Cardiac fibroblast (primary cell): ENCODE measurements around the gene TMEM178B.

Source experiments
- DNase-seq, 2 donors: peaks; one replicate each; pipeline versions ENCODE4 v3.0.0 to v3.0.0-alpha.2; 2010; ENCODE audit warnings: low read depth in 2 of 2
- H3K4me3 ChIP-seq, 2 donors: replicated peaks in 1 of 2; 1 replicate in 1 of 2; 2 replicates in 1 of 2; pipeline ENCODE4 v1.5.1; 2011; ENCODE audit warnings: low read depth in 2 of 2, low read length in 2 of 2, mild to moderate bottlenecking in 2 of 2, moderate library complexity in 1 of 2
- CTCF ChIP-seq: IDR thresholded peaks from one replicate; pipeline ENCODE4 v1.5.1; 2011; ENCODE audit warnings: low read depth, mild to moderate bottlenecking, low read length, inconsistent platforms

TMEM178B gene

GRCh38 chr7:141444961-141445360, 371.1 kb downstream of the TMEM178B start:
- no peak overlapping the region for H3K4me3 ChIP-seq
- no peak for TF ChIP-seq CTCF
- DNase-seq = no peak

- no peak overlapping the region for H3K4me3 ChIP-seq
- no peak for TF ChIP-seq CTCF
- no peak for DNase-seq
These were observed 377.4 kb downstream of the TMEM178B start for GRCh38 chr7:141451232-141451631.

- DNase-seq = no peak
- no peak for TF ChIP-seq CTCF
- no peak overlapping the region for H3K4me3 ChIP-seq
These were observed 379.0 kb downstream of the TMEM178B start for GRCh38 chr7:141452911-141453310.

- no peak for DNase-seq
- TF ChIP-seq CTCF = no peak
- H3K4me3 ChIP-seq = no peak overlapping the region
These were observed 380.5 kb downstream of the TMEM178B start for GRCh38 chr7:141454338-141454737.

- no peak for TF ChIP-seq CTCF
- DNase-seq = no peak
- H3K4me3 ChIP-seq = no peak overlapping the region
These were observed 381.9 kb downstream of the TMEM178B start for GRCh38 chr7:141455723-141456122.

- TF ChIP-seq CTCF = no peak
- DNase-seq = peak in 1 of 2 donors; percentile 32
- no peak overlapping the region for H3K4me3 ChIP-seq
These were observed 382.4 kb downstream of the TMEM178B start for GRCh38 chr7:141456298-141456697.

- no peak overlapping the region for H3K4me3 ChIP-seq
- no peak for TF ChIP-seq CTCF
- no peak for DNase-seq
These were observed 382.8 kb downstream of the TMEM178B start for GRCh38 chr7:141456711-141457110.
